ENCODE data around the gene SEMA5A.

- TF ChIP-seq CTCF (IDR thresholded peaks at IDR 0.05; ENCODE audit: insufficient read depth, low read depth, low read length) (no peak), EZH2 (IDR thresholded peaks at IDR 0.05; ENCODE audit: insufficient read depth, low read length) (no peak)
These were observed 388.9 kb downstream of the SEMA5A start for GRCh38 chr5:9157020-9157419.

All from astrocyte (in vitro differentiated cells and primary cell).